K562 (cell line): ENCODE results near the gene KNTC1. TPM values are rescaled to one million over a fixed set of nuclear protein-coding genes. Genes with fewer than 3 reads are reported as not detected.

Source experiments
- ATAC-seq: fragments of 200-7000 bp; cut with Tn5 transposase; 3 replicates; pipeline ENCODE4 v1.9.1; 2020; ENCODE audit warnings: moderate library complexity
- BruUV-seq: library from RNA; stranded (reverse); fragments of 400-500 nt; replicated peaks from 2 replicates; lab custom pipeline; 2021; lab: Mats Ljungman, UMichigan
- CTCF ChIA-PET: fragments of 300-600 bp; formaldehyde crosslinking; extraction: SDS; loops from one replicate; lab custom pipeline; 2021; ENCODE audit warnings: low intra/inter-chr PET ratio; lab: Yijun Ruan, JAX
- POLR2A ChIA-PET: fragments of 300-600, 350-650 bp; sonication (Branson Sonifier 250); formaldehyde crosslinking; extraction: SDS; loops from one replicate; lab custom pipeline; 2021; ENCODE audit warnings: antibody characterized with exemption, inconsistent platforms; lab: Yijun Ruan, JAX
- DNase-seq, 4 experiments: peaks; one replicate each; pipeline versions ENCODE4 v3.0.0 to v3.0.0-alpha.2; 2011 to 2018; ENCODE audit warnings: low spot score in 3 of 4, mixed read lengths in 3 of 4; ENCODE audit errors: extremely low read depth in 1 of 4
- FAIRE-seq: peaks from 2 replicates; lab custom pipeline; 2011; peaks lifted over from hg19 to GRCh38; lab: Jason Lieb, UNC
- H2AFZ ChIP-seq: 2 replicates; pipeline ENCODE4 v1.6.0; 2011; ENCODE audit warnings: low read depth, low read length, control low read depth, inconsistent platforms
- H3K27ac ChIP-seq: fragments of 200-600 bp; 3 replicates; pipeline ENCODE4 v1.8.0; 2011; ENCODE audit warnings: low read depth, mild to moderate bottlenecking, control low read depth, inconsistent platforms, low read length, moderate library complexity, mixed read lengths; ENCODE audit errors: extremely low read depth
- H3K27me3 ChIP-seq, 2 experiments: fragments of 300-600 bp in 1 of 2; 2 replicates in 1 of 2; 3 replicates in 1 of 2; pipeline versions ENCODE4 v1.6.0 to v1.8.0; 2011; ENCODE audit warnings: inconsistent platforms in 2 of 2, low read length in 2 of 2, mild to moderate bottlenecking in 1 of 2, mixed read lengths in 1 of 2, moderate library complexity in 1 of 2; ENCODE audit not compliant: control insufficient read depth in 2 of 2, insufficient read depth in 2 of 2
- H3K36me3 ChIP-seq: fragments of 300-600 bp; 3 replicates; pipeline ENCODE4 v1.8.0; 2011; ENCODE audit warnings: mild to moderate bottlenecking, low read length, inconsistent platforms; ENCODE audit not compliant: control insufficient read depth, insufficient read depth
- H3K4me1 ChIP-seq, 2 experiments: fragments of 200-600 bp in 1 of 2; replicated peaks in 1 of 2; 2 replicates in 1 of 2; 3 replicates in 1 of 2; pipeline versions ENCODE4 v1.5.1 to v1.8.0; 2011; ENCODE audit warnings: inconsistent platforms in 2 of 2, low read length in 2 of 2, mild to moderate bottlenecking in 1 of 2, mixed read lengths in 1 of 2, moderate library complexity in 1 of 2; ENCODE audit not compliant: control insufficient read depth in 2 of 2, insufficient read depth in 2 of 2
- H3K4me2 ChIP-seq: 2 replicates; pipeline ENCODE4 v1.6.1; 2011; ENCODE audit warnings: low read length, control low read depth, inconsistent platforms, mixed read lengths; ENCODE audit not compliant: insufficient read depth
- H3K4me3 ChIP-seq: fragments of 200-600 bp; sonication (generic), shearing (Covaris generic); 2 replicates; pipeline ENCODE4 v1.5.1; 2016; ENCODE audit warnings: control low read depth, inconsistent platforms
- H3K79me2 ChIP-seq: fragments of 200-600 bp; 3 replicates; pipeline ENCODE4 v1.8.0; 2011; ENCODE audit warnings: low read length, inconsistent platforms; ENCODE audit not compliant: control insufficient read depth, insufficient read depth
- H3K9ac ChIP-seq, 2 experiments: 2 replicates each; pipeline versions ENCODE4 v1.6.0 to v1.6.1; 2011; ENCODE audit warnings: low read depth in 2 of 2, low read length in 2 of 2, control low read depth in 1 of 2, inconsistent platforms in 1 of 2, mild to moderate bottlenecking in 1 of 2, mixed read lengths in 1 of 2; ENCODE audit not compliant: insufficient read depth in 1 of 2
- H3K9me1 ChIP-seq: one replicate; pipeline ENCODE4 v1.6.0; 2011; ENCODE audit warnings: inconsistent platforms, mild to moderate bottlenecking, low read length, moderate library complexity; ENCODE audit not compliant: control insufficient read depth, insufficient read depth
- H3K9me3 ChIP-seq: replicated peaks from 2 replicates; pipeline ENCODE4 v1.5.1; 2011; ENCODE audit warnings: low read depth, low read length, inconsistent platforms; ENCODE audit not compliant: control insufficient read depth, insufficient read depth
- H4K20me1 ChIP-seq: replicated peaks from 2 replicates; pipeline ENCODE4 v1.6.1; 2011; ENCODE audit warnings: low read length, inconsistent platforms, mixed read lengths; ENCODE audit not compliant: control insufficient read depth, insufficient read depth
- ADNP ChIP-seq: fragments of 200-800 bp; sonication (Bioruptor generic); IDR thresholded peaks from 2 replicates; pipeline ENCODE4 v1.6.1; 2016; ENCODE audit warnings: missing genetic modification characterization, missing compliant biosample characterization
- CBFA2T2 ChIP-seq: fragments of 450-650 bp; conservative IDR thresholded peaks from 2 replicates; pipeline ENCODE4 v1.6.1; 2017; ENCODE audit warnings: mild to moderate bottlenecking
- CXXC5 ChIP-seq: fragments of 250-450 bp; sonication (Bioruptor Pico); IDR thresholded peaks from 2 replicates; pipeline ENCODE4 v1.8.0; 2022; ENCODE audit warnings: inconsistent platforms, mild to moderate bottlenecking, moderate library complexity
- ELF4 ChIP-seq: fragments of 450-650 bp; formaldehyde crosslinking; IDR thresholded peaks from 2 replicates; pipeline ENCODE4 v1.4.0; 2022; ENCODE audit warnings: missing genetic modification characterization
- HDAC1 ChIP-seq, 2 experiments: fragments of 450-650 bp; IDR thresholded peaks; 2 replicates each; pipeline ENCODE4 v1.6.1; 2016 to 2017; ENCODE audit warnings: inconsistent platforms in 1 of 2, mild to moderate bottlenecking in 1 of 2, moderate library complexity in 1 of 2
- JUNB ChIP-seq: fragments of 450-650 bp; formaldehyde crosslinking; conservative IDR thresholded peaks from 2 replicates; pipeline ENCODE4 v1.4.0; 2020; ENCODE audit warnings: mild to moderate bottlenecking
- JUND ChIP-seq, 2 experiments: IDR thresholded peaks; 2 replicates in 1 of 2; 3 replicates in 1 of 2; pipeline ENCODE4 v1.6.1; 2011; ENCODE audit warnings: borderline replicate concordance in 2 of 2, low read depth in 2 of 2, low read length in 2 of 2, improper control_type of control experiment in 1 of 2, missing biosample characterization in 1 of 2, missing genetic modification characterization in 1 of 2, missing genetic modification reagents in 1 of 2
- MIER1 ChIP-seq: fragments of 450-650 bp; IDR thresholded peaks from 2 replicates; pipeline ENCODE4 v1.6.1; 2016; ENCODE audit warnings: antibody characterized with exemption, mild to moderate bottlenecking, low read depth
- NCOR1 ChIP-seq: fragments of 450-650 bp; IDR thresholded peaks from 2 replicates; pipeline ENCODE4 v1.6.1; 2016; ENCODE audit warnings: mild to moderate bottlenecking, moderate library complexity
- RAD21 ChIP-seq, 2 experiments: fragments of 250-450 bp in 1 of 2; fragments of 450-650 bp in 1 of 2; sonication (Bioruptor Pico) in 1 of 2; formaldehyde crosslinking in 1 of 2; IDR thresholded peaks in 1 of 2; conservative IDR thresholded peaks in 1 of 2; 2 replicates each; pipeline versions ENCODE4 v1.4.0 to v1.8.0; 2020 to 2022; ENCODE audit warnings: mild to moderate bottlenecking in 2 of 2, moderate library complexity in 1 of 2
- RCOR1 ChIP-seq, 2 experiments: IDR thresholded peaks; 2 replicates each; pipeline ENCODE4 v1.6.1; 2012; ENCODE audit warnings: low read depth in 2 of 2, low read length in 2 of 2, borderline replicate concordance in 1 of 2, improper control_type of control experiment in 1 of 2
- SMARCA5 ChIP-seq: fragments of 450-650 bp; IDR thresholded peaks from 2 replicates; pipeline ENCODE4 v1.6.1; 2016
- TAL1 ChIP-seq: fragments of 450-650 bp; IDR thresholded peaks from 2 replicates; pipeline ENCODE4 v1.6.1; 2016; ENCODE audit warnings: mild to moderate bottlenecking
- TCF3 ChIP-seq: sonication (generic); formaldehyde crosslinking; IDR thresholded peaks from 2 replicates; pipeline ENCODE4 v1.4.0; 2020; ENCODE audit warnings: mild to moderate bottlenecking, missing genetic modification reagents
- VEZF1 ChIP-seq: fragments of 200-800 bp; sonication (Bioruptor generic); IDR thresholded peaks from 2 replicates; pipeline ENCODE4 v1.6.1; 2017; ENCODE audit warnings: missing genetic modification characterization, missing compliant biosample characterization
- ZNF316 ChIP-seq: fragments of 450-650 bp; IDR thresholded peaks from 2 replicates; pipeline ENCODE4 v1.6.1; 2016
- ZNF561 ChIP-seq: fragments of 450-650 bp; formaldehyde crosslinking; conservative IDR thresholded peaks from 2 replicates; pipeline ENCODE4 v1.4.0; 2020; ENCODE audit warnings: mild to moderate bottlenecking, moderate library complexity
- ZNF830 ChIP-seq: fragments of 250-450 bp; sonication (Bioruptor Pico); IDR thresholded peaks from 2 replicates; pipeline ENCODE4 v1.5.0; 2021; ENCODE audit warnings: mild to moderate bottlenecking
- WGBS: fragments of 100-300 bp; shearing (Covaris generic); methylation state at CpG from one replicate; pipeline ENCODE4 v1.1.6; 2016; ENCODE audit warnings: low coverage, mixed read lengths; ENCODE audit not compliant: insufficient coverage; ENCODE audit errors: missing lambda C conversion rate; 5-methylcytosine and 5-hydroxymethylcytosine counted together
- in situ Hi-C: fragments of 300-500 bp; cut with MboI; formaldehyde crosslinking; loops from 4 replicates; pipeline ENCODE4 v1.15.0; 2018; ENCODE audit warnings: inconsistent platforms, mixed read lengths
- intact Hi-C: fragments of 100-400 bp; cut with micrococcal nuclease; formaldehyde crosslinking; loops from 2 replicates; pipeline ENCODE4 v1.14.2; 2022
- polyA plus RNA-seq, 8 experiments: library from polyadenylated mRNA; depleted of rRNA in 4 of 8; stranded (reverse) in 5 of 8; unstranded in 3 of 8; fragments of >200 nt; fragmentation: Nextera tagmentation in 2 of 8; fragmentation: Illumina TruSeq in 1 of 8; extraction: Ambion mirVana in 2 of 8; extraction: Trizol in 1 of 8; gene quantifications; 2 replicates each; pipeline versions ENCODE4 v1.2.1 to v1.2.3, GENCODE V29; 2011 to 2014; ENCODE audit warnings: inconsistent platforms in 1 of 8, missing spikeins in 1 of 8
- total RNA-seq, 7 experiments: library from RNA; depleted of rRNA in 6 of 7; stranded (reverse); fragments of >200 nt in 6 of 7; fragmentation: Illumina TruSeq in 2 of 7; extraction: Trizol in 2 of 7; gene quantifications; 2 replicates each; pipeline versions ENCODE4 v1.2.1 to v1.2.3, GENCODE V29; 2011 to 2021; ENCODE audit warnings: low replicate concordance in 1 of 7
- TF ChIP-seq, protein P1 (sequence below), 2 experiments: fragments of 450-650 bp; conservative IDR thresholded peaks; 2 replicates each; pipeline ENCODE4 v1.6.1; 2017; ENCODE audit warnings: mild to moderate bottlenecking in 2 of 2, moderate library complexity in 2 of 2

KNTC1 gene
- total and polyA plus RNA-seq, 9 of the 15 experiments (the other 6 are each of a cell fraction or from before 2014, with no cell fraction given): 38.9 to 135 (median 99.6) TPM

DNA sequence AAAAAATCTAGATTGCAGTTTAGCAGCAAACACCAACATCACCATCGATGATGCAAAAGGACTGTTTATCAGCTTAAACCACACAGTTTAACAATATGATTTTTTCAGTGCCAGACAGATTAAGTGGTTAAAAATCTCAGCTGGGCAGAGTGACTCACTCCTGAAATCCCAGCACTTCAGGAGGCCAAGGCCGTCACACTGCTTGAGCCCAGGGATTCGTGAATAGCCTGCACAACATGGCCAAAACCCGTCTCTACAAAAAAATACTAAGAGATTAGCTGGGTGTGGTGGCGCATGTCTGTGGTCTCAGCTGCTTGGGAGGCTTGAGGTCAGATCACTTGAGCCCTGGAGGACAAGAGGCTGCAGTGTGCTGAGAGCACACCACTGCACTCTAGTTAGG, 9.2 kb upstream of the KNTC1 start:
- BruUV-seq: no TSS peak
- peak; percentile 36 for ATAC-seq
- in situ Hi-C loops: no loop called here
- Histone ChIP-seq H3K9me1 (no peaks in the 10 kb centered on the region), H3K9ac (no peak overlapping the region), H3K4me3 (no peak overlapping the region), H4K20me1 (peaks cover 18% of the 10 kb centered on the region), H3K9me3 (no peaks in the 10 kb centered on the region), H3K27ac (no peak overlapping the region), H3K4me1 (peaks cover 0 to 5% of the 10 kb centered on the region in 2 experiments; a peak in 2 of 5 replicates), H3K36me3 (peaks cover 96% of the 10 kb centered on the region), H3K79me2 (peaks cover 85% of the 10 kb centered on the region), H3K4me2 (no peak overlapping the region), H2AFZ (no peak overlapping the region), H3K27me3 (no peaks in the 10 kb centered on the region)
- peak; percentile 72 for FAIRE-seq
- intact Hi-C loops: loop anchor here (1.0 kb wide), 1 partner anchor 11 kb away; no protein-coding TSS in a partner anchor
- ChIA-PET POLR2A (interaction anchor here (0.6 to 1.5 kb wide), 6 partner anchors 9 to 118 kb away, joined by 3 to 11 read pairs (median 6); partner anchors contain the start of genes KNTC1, RSRC2 and ZCCHC8), CTCF (no interaction called here)
- WGBS: 57% methylated on average over 5 of the region's 5 CpGs
- no peak for DNase-seq
- TF ChIP-seq, protein P1, sequence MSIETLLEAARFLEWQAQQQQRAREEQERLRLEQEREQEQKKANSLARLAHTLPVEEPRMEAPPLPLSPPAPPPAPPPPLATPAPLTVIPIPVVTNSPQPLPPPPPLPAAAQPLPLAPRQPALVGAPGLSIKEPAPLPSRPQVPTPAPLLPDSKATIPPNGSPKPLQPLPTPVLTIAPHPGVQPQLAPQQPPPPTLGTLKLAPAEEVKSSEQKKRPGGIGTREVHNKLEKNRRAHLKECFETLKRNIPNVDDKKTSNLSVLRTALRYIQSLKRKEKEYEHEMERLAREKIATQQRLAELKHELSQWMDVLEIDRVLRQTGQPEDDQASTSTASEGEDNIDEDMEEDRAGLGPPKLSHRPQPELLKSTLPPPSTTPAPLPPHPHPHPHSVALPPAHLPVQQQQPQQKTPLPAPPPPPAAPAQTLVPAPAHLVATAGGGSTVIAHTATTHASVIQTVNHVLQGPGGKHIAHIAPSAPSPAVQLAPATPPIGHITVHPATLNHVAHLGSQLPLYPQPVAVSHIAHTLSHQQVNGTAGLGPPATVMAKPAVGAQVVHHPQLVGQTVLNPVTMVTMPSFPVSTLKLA (conservative IDR thresholded peaks at IDR 0.05): peak in 1 of 2 experiments; percentile 43; a peak in 1 of 4 replicates
- no peak for TF ChIP-seq RAD21 (CRISPR knock-in tag; conservative IDR thresholded peaks at IDR 0.05 in 1 of 2, IDR thresholded peaks at IDR 0.05 in 1 of 2)
- TF ChIP-seq HDAC1 (IDR thresholded peaks at IDR 0.05): peak in 1 of 2 experiments; percentile 93; a peak in 2 of 4 replicates
- TF ChIP-seq TCF3 (CRISPR knock-in tag): peak; percentile 52
- TF ChIP-seq RCOR1 (IDR thresholded peaks at IDR 0.05; ENCODE audit: borderline replicate concordance in 1 of 2, low read depth in 2 of 2, low read length in 2 of 2): peak; percentile 97 to 98
- TF ChIP-seq MIER1: no peak
- peak; percentile 75 for TF ChIP-seq JUND (IDR thresholded peaks at IDR 0.05; ENCODE audit: borderline replicate concordance, low read depth, low read length)
- TF ChIP-seq JUND (tag; IDR thresholded peaks at IDR 0.05; ENCODE audit: borderline replicate concordance, low read depth, low read length): peak; percentile 45; the same call in 1 of the 3 replicates
- no peak for TF ChIP-seq ZNF316
- TF ChIP-seq VEZF1 (CRISPR knock-in tag): 0 out of 2 replicates have a peak, but pooled peaks have one; percentile 22
- no peak for TF ChIP-seq SMARCA5
- TF ChIP-seq CBFA2T2: peak; percentile 49; the same call in 1 of the 2 replicates
- peak; percentile 32 for TF ChIP-seq TAL1
- TF ChIP-seq NCOR1: peak; percentile 38; the same call in 1 of the 2 replicates
- TF ChIP-seq ZNF830: no peak
- TF ChIP-seq ZNF561 (CRISPR knock-in tag): no peak
- no peak for TF ChIP-seq ADNP (tag)
- TF ChIP-seq CXXC5 (CRISPR knock-in tag): no peak
- no peak for TF ChIP-seq ELF4 (CRISPR knock-in tag)
- TF ChIP-seq JUNB (CRISPR knock-in tag): no peak
